Nucleus accumbens (tissue), 56 donors: Measurements from ENCODE around the gene GSTM1.
"Not testable (repeated sequence)": the region's sequence is repeated elsewhere in the genome, so short reads cannot be mapped to it uniquely, and the experiment has no call there.

Experiments used
- DNase-seq, 56 donors: peaks; one replicate each; lab custom pipeline; 2025; lab: John Stamatoyannopoulos, UW

The GSTM1 gene

GRCh38 chr1:109659145-109659544 lies 28.5 kb upstream of the GSTM1 start:
- no peak for DNase-seq

- no peak for DNase-seq
Measured at GRCh38 chr1:109659997-109660690, 27.5 kb upstream of the GSTM1 start.

GRCh38 chr1:109660691-109661026 lies 27.0 kb upstream of the GSTM1 start:
- DNase-seq: not testable (repeated sequence)

GRCh38 chr1:109661391-109661790 lies 26.2 kb upstream of the GSTM1 start:
- no peak for DNase-seq

- DNase-seq: no peak
Measured at GRCh38 chr1:109664671-109665070, 22.9 kb upstream of the GSTM1 start.

GRCh38 chr1:109667452-109668122 lies 20.0 kb upstream of the GSTM1 start, which contains the start of gene GSTM2:
Gene GSTM2, plus strand, starts transcription at chr1:109668057. Its CDS starts 59 bp downstream, at chr1:109668116.
- peak in 54 of 56 donors; percentile 37 to 96 (median 81) for DNase-seq

- DNase-seq: no peak
Measured at GRCh38 chr1:109668123-109668775, 19.4 kb upstream of the GSTM1 start.

GRCh38 chr1:109669246-109669948 lies 18.2 kb upstream of the GSTM1 start:
- DNase-seq: no peak

GRCh38 chr1:109669949-109670302 lies 17.7 kb upstream of the GSTM1 start:
- not testable (repeated sequence) for DNase-seq

- no peak for DNase-seq
Measured at GRCh38 chr1:109671067-109671466, 16.6 kb upstream of the GSTM1 start.

- not testable (repeated sequence) for DNase-seq
Measured at GRCh38 chr1:109673861-109674260, 13.8 kb upstream of the GSTM1 start.

GRCh38 chr1:109676683-109677381 lies 10.8 kb upstream of the GSTM1 start:
- not testable (repeated sequence) for DNase-seq

GRCh38 chr1:109677459-109677858 lies 10.2 kb upstream of the GSTM1 start:
- DNase-seq: no peak

- not testable (repeated sequence) for DNase-seq
Measured at GRCh38 chr1:109678637-109679036, 9.0 kb upstream of the GSTM1 start.

- DNase-seq: not testable (repeated sequence)
Measured at GRCh38 chr1:109684777-109685176, 2.8 kb upstream of the GSTM1 start.

- not testable (repeated sequence) for DNase-seq
Measured at GRCh38 chr1:109685399-109685798, 2.2 kb upstream of the GSTM1 start.

GRCh38 chr1:109685890-109686289 lies 1.7 kb upstream of the GSTM1 start:
- DNase-seq: not testable (repeated sequence)

GRCh38 chr1:109687109-109687508 lies 508 bp upstream of the GSTM1 start:
- DNase-seq: not testable (repeated sequence)

- DNase-seq: peak in 4 of 56 donors; percentile 13 to 54 (median 40)
Measured at GRCh38 chr1:109689844-109690405, 2.3 kb downstream of the GSTM1 start.

- no peak for DNase-seq
Measured at GRCh38 chr1:109691759-109692158, 4.1 kb downstream of the GSTM1 start.
